Activated CD8-positive, alpha-beta T cell treated with anti-CD3 and anti-CD28 coated beads for 36 hours (primary cell): ENCODE results near the gene TM9SF4. TPM values are rescaled to one million over a fixed set of nuclear protein-coding genes. Genes with fewer than 3 reads are reported as not detected.

Experiments
- ATAC-seq: fragments of 200-7000 bp; cut with Tn5 transposase; one replicate; pipeline ENCODE4 v1.10.0; 2021; ENCODE audit warnings: mild to moderate bottlenecking, moderate library complexity
- CTCF ChIA-PET: fragments of 350-600 bp; sonication (Branson Sonifier 250); formaldehyde crosslinking; loops from one replicate; lab custom pipeline; 2021; ENCODE audit warnings: antibody characterized with exemption; lab: Charles Lee
- POLR2A ChIA-PET: fragments of 350-600 bp; sonication (Branson Sonifier 250); formaldehyde crosslinking; loops from one replicate; lab custom pipeline; 2021; ENCODE audit warnings: antibody characterized with exemption; lab: Charles Lee
- DNase-seq: peaks from one replicate; pipeline ENCODE4 v3.0.0-alpha.2; 2020
- H3K27ac Mint-ChIP-seq: one replicate; pipeline ENCODE4 v1.8.0; 2021; ENCODE audit warnings: mild to moderate bottlenecking, mixed read lengths
- H3K27me3 Mint-ChIP-seq: one replicate; pipeline ENCODE4 v1.8.0; 2021; ENCODE audit warnings: mixed read lengths
- H3K36me3 Mint-ChIP-seq: one replicate; pipeline ENCODE4 v1.8.0; 2021; ENCODE audit warnings: low read depth, mixed read lengths
- H3K4me1 Mint-ChIP-seq: one replicate; pipeline ENCODE4 v1.8.0; 2021; ENCODE audit warnings: low read depth, mixed read lengths
- H3K4me3 Mint-ChIP-seq: one replicate; pipeline ENCODE4 v1.8.0; 2021; ENCODE audit warnings: mild to moderate bottlenecking, moderate library complexity, mixed read lengths
- H3K9me3 Mint-ChIP-seq: one replicate; pipeline ENCODE4 v1.8.0; 2021; ENCODE audit warnings: mixed read lengths
- CTCF ChIP-seq: fragments of 200-600 bp; IDR thresholded peaks from one replicate; pipeline ENCODE4 v1.8.0; 2022; ENCODE audit warnings: antibody characterized with exemption, mild to moderate bottlenecking
- intact Hi-C: fragments of 100-400 bp; cut with micrococcal nuclease; formaldehyde crosslinking; loops from one replicate; pipeline ENCODE4 v1.10.0; 2022
- total RNA-seq, 2 experiments: library from RNA; stranded (reverse); gene quantifications; one replicate each; pipeline ENCODE4 v1.2.3, GENCODE V29; 2021

Gene TM9SF4
- total RNA-seq, 2 experiments from 2014 or later: 36.5 to 39.5 TPM

GRCh38 chr20:32070690-32071213 is 38.8 kb upstream of the TM9SF4 start:
- Mint-ChIP-seq H3K9me3 (no peaks in the 10 kb centered on the region), H3K27ac (no peak overlapping the region), H3K4me1 (no peaks in the 10 kb centered on the region), H3K36me3 (no peaks in the 10 kb centered on the region), H3K4me3 (no peak overlapping the region), H3K27me3 (peaks cover 2% of the 10 kb centered on the region)
- TF ChIP-seq CTCF: no peak
- intact Hi-C loops: no loop called here
- ChIA-PET CTCF (interaction anchor here (1.3 kb wide), 1 partner anchor 17 kb away, joined by 5 read pairs; no protein-coding TSS in a partner anchor), POLR2A (no interaction called here)
- ATAC-seq (no peak), DNase-seq (no peak)

- H3K4me1 Mint-ChIP-seq: no peaks in the 10 kb centered on the region
- no peak overlapping the region for H3K27ac Mint-ChIP-seq
- no peaks in the 10 kb centered on the region for H3K36me3 Mint-ChIP-seq
- ChIA-PET POLR2A (no interaction called here), CTCF (interaction anchor here (1.0 to 1.6 kb wide), 3 partner anchors 17 to 41 kb away, joined by 3 to 5 read pairs (median 4); no protein-coding TSS in a partner anchor)
- no peak for TF ChIP-seq CTCF
- H3K9me3 Mint-ChIP-seq: no peaks in the 10 kb centered on the region
- intact Hi-C loops: no loop called here
- ATAC-seq (no peak), DNase-seq (no peak)
- H3K27me3 Mint-ChIP-seq: peaks cover 2% of the 10 kb centered on the region
- no peak overlapping the region for H3K4me3 Mint-ChIP-seq
Measured at GRCh38 chr20:32071395-32072167, 37.9 kb upstream of the TM9SF4 start.

GRCh38 chr20:32072168-32072750 is 37.3 kb upstream of the TM9SF4 start:
- DNase-seq (no peak), ATAC-seq (no peak)
- no peak for TF ChIP-seq CTCF
- Mint-ChIP-seq H3K36me3 (no peaks in the 10 kb centered on the region), H3K9me3 (no peaks in the 10 kb centered on the region), H3K27me3 (peaks cover 4% of the 10 kb centered on the region), H3K4me1 (no peaks in the 10 kb centered on the region), H3K4me3 (no peak overlapping the region), H3K27ac (no peak overlapping the region)
- POLR2A ChIA-PET: interaction anchor here (1.1 kb wide), 1 partner anchor 9 kb away, joined by 4 read pairs; no protein-coding TSS in a partner anchor
- intact Hi-C loops: no loop called here
- CTCF ChIA-PET: interaction anchor here (1.0 to 1.6 kb wide), 3 partner anchors 16 to 41 kb away, joined by 3 to 5 read pairs (median 4); no protein-coding TSS in a partner anchor

- Mint-ChIP-seq H3K4me3 (no peak overlapping the region), H3K27ac (no peak overlapping the region), H3K27me3 (peaks cover 7% of the 10 kb centered on the region), H3K36me3 (no peaks in the 10 kb centered on the region), H3K4me1 (no peaks in the 10 kb centered on the region), H3K9me3 (no peaks in the 10 kb centered on the region)
- no peak for TF ChIP-seq CTCF
- DNase-seq (no peak), ATAC-seq (no peak)
- intact Hi-C loops: no loop called here
- POLR2A ChIA-PET: no interaction called here
- CTCF ChIA-PET: interaction anchor here (1.0 to 1.4 kb wide), 2 partner anchors 13 to 16 kb away, joined by 4 to 7 read pairs; no protein-coding TSS in a partner anchor
Measured at GRCh38 chr20:32075534-32075933, 34.0 kb upstream of the TM9SF4 start.

- DNase-seq (no peak), ATAC-seq (no peak)
- intact Hi-C loops: no loop called here
- no peak for TF ChIP-seq CTCF
- Mint-ChIP-seq H3K4me1 (no peaks in the 10 kb centered on the region), H3K27me3 (peaks cover 12% of the 10 kb centered on the region), H3K36me3 (no peaks in the 10 kb centered on the region), H3K9me3 (no peaks in the 10 kb centered on the region), H3K27ac (no peak overlapping the region), H3K4me3 (no peak overlapping the region)
- POLR2A ChIA-PET: no interaction called here
- CTCF ChIA-PET: no interaction called here
Measured at GRCh38 chr20:32077190-32077589, 32.3 kb upstream of the TM9SF4 start.
